Stimulated activated CD8-positive, alpha-beta memory T cell treated with anti-CD3 and anti-CD28 coated beads, Interleukin-4, amount 100 ng/mL, for 24 hours (primary cell): Measurements from ENCODE around the gene CBFA2T3.
"Not testable (repeated sequence)": the region's sequence is repeated elsewhere in the genome, so short reads cannot be mapped to it uniquely, and the experiment has no call there.

Experiments used
- DNase-seq: peaks from one replicate; pipeline ENCODE4 v3.0.0-alpha.2; 2020; ENCODE audit warnings: low read depth

The CBFA2T3 gene

DNA sequence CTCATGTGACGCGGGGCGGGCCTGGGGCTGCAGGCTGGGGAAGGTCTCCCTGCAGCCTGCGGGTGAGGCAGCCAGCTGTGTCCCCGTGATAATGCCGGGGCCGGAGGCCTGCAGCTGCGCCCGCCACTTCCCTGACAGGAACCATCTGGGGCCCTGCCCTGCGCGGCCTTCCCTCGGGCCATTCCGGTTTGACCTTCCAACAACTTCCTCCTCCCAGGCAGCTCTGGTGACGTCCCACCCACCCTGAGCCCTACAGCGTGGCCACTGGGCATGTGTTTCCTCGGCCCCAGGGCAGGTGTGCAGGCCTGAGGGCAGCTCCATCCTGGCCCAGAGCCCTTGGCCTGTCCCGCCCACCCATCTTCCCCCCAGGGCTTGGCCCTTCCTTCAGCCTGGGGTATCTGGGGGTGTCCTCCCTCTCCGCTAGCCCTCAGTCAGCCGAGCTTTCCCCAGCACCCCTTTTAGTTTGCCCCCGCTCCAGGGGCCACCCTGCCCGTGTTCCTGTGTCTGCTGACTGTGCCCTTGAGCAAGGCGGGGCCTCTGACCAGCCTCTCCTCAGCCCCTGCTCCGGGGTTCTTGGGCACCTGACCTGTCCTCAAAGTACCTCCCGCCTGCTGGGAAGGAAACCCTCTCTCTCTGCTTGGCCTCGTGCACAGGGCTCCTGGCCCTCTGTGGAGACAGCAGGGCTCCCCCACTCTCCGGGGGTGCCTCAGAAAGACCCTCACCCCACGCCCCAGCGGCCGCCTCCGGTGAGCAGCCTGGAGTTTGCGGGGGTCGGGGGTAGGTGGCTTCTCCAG is at the start of gene CBFA2T3:
Gene CBFA2T3 (minus strand): TSS at position 190 of the 794 bp plus-strand sequence. CDS start 400 bp downstream, outside the sequence.
- no peak for DNase-seq

DNA sequence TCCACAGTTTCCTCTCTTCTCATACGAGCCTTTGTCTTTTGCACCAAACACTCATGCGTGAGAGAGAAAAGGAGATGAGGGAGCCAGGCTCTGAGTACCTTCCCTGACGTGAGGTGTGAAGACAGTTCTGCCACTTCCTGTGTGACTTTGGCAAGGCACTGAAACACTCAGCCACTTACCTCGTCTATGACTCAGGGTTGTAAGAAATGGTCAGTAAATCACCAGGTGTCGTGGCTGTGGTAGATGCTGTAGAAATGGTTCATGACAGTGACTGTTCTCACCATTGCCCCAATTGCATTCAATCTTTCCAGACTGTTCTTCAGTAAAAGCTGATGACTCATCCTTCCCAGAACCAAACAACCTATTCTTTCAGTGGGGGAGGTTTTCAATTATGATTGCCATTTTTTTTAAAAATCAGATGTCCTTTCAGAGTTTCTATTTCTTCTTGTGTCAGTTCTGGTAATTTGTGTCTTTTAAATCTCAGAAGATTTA is 49.2 kb upstream of the CBFA2T3 start:
- DNase-seq: peak; percentile 37

DNA sequence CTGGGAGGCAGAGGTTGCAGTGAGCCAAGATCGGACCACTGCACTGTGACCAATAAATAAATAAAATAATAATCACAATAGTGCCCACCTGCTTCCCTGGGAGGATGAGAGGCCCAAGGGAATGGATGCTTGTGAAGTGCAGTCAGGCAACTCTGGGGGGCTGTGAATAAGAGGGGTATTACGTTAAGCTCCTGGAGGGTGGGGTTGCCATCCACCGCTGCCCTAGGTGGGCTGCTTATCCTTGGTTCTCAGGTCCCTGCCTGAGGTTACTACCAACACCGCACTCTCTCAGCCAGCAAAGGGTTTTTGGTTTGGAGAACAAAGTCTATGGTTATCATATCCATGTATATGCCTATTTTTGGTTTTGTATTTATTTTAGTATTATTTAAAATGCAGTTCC is 48.6 kb upstream of the CBFA2T3 start:
- DNase-seq: no peak

DNA sequence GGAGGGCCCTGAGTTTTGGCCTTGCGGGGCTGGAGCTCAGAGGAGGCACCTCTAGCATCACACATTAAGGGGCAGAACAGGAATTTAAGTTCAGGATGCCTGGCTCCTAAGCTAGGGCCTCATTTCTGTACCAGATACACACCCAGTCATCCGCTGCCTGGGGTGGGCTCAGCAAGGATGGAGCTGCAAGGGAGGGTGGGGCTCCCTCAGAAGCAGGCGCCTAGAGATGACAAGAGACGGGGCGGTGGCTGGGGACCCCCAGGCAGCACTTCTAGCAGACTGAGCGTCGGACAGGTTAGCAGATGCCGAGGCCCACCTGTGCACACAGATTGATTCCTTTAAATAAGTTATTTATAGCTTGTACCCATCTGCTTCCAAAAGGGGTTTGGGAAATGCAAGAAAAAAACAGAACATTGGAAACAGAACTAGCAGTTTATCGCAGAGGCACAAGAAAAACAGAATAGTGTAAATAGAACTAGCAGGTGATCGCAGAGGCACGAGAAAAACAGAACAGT is 47.6 kb upstream of the CBFA2T3 start:
- DNase-seq: no peak

DNA sequence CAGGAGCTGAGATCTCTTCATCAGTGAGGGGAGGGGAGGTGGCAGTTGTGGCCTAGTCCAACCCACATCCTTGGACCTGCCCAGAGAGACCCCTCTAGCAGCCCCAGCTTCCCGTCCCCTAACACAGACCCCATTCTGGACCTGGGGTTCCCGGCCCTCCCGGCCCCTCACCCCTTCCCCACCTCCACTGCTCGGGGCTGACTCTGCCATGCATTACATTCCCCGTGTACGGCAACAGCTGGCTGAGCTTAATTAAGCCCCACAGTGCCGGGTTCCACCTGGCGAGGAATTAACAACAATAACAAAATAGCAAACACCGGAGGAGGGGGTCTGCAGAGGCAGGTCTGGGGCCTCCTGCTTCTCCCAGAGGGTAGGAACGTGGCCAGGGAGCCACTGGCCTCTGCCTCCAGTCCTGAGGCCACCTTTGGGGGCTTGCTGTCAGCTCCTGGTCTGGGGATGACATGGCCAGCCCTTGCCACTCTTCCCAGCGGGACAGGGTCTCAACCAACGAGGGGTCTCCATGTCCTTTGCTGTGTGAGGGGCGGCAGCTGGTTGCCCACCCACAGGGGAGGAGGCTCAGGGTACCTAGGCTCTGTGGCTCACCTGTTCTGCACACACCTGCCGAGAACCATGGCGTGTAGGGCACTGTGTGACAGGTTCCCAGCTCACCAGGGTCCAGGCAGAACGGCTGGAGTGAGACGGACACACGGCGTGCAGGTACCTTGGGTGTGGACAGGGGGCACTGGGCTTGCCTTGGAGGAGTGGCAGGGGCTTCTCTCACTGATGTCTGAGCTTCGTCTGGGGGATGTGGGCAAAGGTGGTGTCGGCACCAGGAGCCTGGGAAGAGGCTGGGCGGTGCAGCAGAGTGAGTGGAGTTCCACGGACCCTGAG is 46.9 kb upstream of the CBFA2T3 start:
- DNase-seq: no peak

DNA sequence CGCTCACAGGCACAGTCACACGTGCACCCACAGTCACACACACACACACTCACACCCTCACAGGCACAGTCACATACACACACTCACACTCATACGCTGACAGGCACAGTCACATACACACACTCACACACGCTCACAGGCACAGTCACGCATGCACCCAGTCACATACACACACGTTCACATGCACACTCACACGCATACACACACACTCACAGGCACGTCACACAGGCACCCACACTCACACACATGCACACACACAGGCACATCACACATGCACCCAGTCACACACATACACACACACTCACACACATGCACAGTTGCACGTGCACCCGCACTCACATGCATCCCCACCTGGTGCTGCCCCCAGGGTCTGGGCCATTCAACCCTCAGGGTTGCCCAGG is 46.1 kb upstream of the CBFA2T3 start:
- no peak for DNase-seq

DNA sequence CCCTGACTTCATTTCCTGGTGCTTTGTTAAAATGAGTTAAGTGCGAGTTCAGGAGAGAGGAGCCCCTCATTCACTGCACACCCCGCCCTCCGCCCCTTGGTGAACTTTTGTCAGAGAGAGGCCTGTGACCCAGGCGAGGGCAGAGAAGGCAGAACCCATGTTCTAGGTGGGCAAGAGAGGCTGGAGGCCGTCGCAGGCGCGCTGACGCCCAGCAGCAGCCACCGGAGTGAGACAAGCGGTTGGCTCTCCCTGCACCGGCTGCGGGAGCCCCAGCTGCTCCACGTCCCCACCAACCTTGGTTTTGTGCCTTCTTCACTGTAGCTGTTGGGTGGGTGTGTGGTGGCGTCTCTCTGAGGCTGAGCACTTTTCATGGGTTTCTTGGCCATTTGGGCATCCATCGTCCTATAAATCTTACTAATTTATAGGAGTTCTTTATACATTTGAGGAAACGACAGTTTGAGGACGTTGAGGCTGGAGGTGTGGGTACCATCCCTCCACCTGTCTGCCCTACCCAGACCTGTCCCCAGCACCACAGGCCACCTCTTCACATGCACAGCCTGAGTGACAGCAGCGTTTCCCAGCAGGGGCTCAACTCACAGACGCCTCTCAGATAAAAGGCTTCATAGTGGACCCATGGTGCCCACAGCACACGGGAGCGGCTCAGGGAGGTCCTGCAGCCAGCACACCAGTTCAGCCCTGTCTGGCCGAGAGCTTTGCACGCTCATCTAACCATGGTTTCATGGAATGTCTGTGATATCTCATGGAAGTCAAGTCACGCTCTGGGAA is 45.2 kb upstream of the CBFA2T3 start:
- no peak for DNase-seq

DNA sequence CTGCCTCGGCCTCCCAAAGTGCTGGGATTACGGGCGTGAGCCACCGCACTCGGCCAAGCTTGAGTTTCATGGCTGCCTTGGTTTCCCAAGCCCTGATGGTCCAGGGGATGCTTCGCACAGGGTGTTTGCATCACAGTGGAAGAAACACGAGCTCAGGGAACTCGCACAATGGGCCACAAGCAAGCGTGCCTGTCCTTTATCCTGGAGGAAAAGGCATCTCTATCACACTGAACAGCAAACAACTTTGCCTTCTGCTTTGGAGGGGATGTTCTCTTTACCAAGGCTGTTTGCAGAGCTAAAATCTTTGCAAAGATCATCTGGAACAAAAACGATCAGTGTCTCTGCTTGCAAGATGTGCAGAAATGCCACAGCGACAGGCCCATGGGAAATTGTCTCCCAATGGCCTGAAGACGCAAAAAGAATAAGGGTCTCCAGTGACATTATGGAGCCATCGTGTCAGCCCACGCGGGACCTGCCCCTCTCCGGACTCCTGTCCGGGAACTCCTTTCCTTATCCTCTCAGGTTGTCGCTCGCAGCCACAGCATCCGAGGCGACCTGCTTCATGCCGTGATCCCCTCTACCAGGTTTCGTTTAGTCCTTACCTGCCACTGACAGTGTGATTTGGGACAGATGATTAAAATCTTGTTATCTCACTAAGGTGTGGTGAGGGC is 44.1 kb upstream of the CBFA2T3 start:
- no peak for DNase-seq

DNA sequence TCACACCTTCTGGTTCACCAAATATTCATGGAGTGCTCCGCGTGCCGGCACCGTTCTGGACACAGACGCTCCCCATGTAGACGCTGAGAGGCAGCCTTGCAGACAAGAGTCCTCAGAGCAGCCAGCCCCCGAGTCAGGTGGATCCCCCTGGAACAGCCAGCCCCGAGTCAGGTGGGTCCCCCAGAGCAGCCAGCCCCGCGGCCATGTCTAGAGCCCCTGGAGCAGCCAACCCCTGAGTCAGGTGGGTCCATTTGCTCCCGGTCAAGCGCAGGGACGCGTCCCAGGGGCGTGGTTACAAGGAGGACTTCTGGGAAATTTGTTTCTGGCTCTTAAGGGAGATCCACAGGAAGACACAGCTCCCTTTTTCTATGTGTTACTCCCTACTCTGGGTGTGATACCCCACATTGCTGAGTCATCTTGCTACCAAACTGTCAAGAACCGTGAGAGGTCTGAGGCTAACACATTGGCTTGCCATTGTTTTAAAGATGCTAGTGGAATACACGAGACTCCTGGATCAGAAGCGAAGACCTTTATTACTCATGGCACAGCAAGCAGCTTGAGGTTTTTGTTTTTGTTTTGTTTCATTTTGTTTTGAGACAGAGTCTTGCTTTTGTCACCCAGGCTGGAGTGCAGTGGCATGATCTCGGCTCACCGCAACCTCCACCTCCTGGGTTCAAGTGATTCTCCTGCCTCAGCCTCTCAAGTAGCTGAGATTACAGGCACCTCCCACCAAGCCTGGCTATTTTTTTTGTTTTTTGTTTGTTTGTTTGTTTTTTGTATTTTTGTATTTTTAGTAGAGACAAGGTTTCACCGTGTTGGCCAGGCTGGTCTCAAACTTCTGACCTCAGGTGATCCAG is 43.3 kb upstream of the CBFA2T3 start:
- DNase-seq: no peak

DNA sequence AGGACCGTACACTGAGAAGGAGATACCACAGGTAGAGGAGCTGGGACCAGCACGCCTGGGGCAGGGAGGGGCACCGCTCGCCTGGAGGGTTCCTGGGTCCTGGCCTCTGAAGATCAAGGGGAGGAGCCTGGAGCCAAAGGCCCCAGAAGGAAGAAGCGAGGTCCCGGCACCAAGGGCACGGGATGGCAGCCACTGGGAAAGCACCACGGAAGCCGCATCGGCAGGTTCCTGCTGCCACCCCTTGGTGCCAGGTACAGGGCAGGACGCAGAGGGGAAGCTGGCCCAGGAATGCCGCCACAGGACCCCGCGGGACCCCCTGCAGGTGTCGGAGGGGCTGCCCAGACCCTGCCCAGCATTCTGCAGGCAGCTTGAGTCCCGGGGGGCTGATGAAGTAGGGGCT is 42.5 kb upstream of the CBFA2T3 start:
- DNase-seq: no peak

DNA sequence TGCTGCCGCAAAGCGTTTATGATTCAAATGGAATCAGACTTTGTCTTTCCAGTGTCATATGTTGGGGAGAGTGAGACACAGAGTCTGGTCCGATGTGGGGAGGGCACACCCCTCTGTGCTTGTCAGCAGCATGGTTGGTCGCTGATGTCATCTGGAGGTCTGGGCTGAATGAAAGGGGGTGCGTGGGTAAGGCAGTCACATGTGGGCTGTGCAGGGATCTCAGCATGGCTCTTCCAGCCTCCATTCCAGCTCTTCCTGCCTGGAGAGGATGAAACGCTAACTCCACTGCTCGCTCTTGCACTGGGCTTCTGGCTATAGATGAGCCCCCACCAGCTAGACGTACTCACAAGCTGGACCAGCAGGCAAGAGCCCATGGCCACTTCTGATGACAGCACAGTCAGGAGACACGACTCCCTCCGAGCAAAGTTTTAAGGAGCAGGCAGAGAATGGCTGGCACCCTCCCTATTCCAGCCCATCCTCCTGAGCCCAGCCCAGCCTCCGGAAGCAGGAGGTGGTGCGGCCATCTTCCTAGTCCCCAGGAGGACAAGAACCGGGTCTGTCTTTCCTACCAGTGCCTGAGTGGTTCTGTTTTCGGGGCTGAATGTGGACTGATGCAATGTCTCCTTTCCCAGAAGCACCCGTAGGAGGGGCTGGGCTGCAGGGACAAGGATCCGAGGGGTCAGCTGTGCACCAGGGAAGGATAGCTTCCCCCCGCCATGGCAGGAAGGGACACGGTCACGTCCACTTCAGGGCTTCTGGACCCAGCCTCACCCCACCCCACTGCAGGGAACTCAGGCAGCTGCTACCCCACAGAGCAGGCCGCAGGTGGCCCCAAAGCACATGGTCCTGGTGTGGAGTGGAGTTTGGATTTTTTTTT is 41.5 kb upstream of the CBFA2T3 start:
- DNase-seq: no peak

DNA sequence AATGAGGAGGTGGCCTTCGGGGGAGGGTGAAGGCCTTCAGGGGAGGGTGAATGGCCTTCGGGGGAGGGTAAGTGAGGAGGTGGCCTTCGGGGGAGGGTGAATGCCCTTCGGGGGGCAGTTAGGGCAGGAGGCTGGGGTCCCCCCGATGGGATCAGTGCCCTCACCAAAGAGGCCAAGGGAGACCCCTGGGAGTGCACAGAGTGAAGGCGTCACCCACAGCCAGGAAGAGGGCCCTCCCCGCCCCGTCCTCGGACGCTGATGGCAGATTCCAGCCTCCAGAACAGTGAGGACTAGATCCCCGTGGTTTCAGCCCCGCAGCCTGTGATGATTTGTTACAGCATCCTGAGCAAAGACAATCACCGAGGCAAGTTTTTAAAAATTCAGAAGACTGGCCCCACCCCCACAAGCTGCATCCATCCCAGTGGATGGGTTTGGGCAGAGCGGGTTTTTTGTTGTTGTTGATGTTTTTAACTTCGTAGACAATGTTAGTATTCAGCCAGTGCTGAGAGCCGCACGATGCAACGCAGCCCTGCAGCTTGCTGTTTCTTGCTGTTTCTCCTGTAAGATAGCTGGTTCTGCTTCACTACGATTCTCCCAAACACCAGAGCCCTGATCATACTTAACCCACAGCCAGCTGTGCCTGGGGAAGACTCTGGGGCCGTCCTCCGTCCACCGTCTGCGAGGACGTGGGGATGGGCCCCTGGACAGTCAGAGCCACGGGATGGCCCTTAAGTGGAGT is 40.7 kb upstream of the CBFA2T3 start:
- no peak for DNase-seq

DNA sequence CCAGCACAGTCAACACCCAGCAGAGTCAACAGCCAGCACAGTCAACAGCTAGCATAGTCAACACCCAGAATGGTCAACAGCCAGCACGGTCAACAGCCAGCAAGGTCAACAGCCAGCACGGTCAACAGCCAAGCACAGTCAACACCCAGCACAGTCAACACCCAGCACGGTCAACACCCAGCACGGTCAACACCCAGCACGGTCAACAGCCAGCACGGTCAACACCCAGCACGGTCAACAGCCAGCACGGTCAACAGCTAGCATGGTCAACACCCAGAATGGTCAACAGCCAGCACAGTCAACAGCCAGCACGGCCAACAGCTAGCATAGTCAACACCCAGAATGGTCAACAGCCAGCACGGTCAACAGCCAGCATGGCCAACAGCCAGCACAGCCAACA is 39.6 kb upstream of the CBFA2T3 start:
- not testable (repeated sequence) for DNase-seq

DNA sequence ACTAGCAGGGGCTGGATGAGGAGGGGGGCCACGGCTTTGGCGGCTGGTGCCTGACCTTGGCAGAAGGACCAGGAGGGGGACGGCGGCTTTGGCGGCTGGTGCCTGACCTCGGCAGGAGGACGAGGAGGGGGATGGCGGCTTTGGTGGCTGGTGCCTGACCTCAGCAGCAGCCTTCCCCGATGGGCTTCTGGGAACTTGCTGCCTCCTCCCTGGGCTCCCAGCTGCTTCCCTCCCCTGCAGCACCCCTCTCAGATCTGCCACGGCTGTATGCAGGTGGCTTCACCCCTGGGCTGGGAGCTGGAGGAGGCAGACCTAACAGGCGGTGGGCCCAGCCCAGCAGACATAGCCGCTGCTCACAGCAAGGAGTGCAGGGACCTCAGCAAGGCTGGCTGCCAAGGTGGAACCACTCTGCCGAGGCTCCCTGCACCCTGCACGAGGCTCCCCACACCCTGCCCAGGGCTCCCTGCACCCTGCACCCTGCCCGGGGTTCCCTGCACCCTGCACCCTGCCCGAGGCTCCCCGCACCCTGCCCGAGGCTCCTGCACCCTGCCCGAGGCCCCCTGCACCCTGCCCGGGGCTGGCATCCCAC is 38.4 kb upstream of the CBFA2T3 start:
- DNase-seq: no peak

DNA sequence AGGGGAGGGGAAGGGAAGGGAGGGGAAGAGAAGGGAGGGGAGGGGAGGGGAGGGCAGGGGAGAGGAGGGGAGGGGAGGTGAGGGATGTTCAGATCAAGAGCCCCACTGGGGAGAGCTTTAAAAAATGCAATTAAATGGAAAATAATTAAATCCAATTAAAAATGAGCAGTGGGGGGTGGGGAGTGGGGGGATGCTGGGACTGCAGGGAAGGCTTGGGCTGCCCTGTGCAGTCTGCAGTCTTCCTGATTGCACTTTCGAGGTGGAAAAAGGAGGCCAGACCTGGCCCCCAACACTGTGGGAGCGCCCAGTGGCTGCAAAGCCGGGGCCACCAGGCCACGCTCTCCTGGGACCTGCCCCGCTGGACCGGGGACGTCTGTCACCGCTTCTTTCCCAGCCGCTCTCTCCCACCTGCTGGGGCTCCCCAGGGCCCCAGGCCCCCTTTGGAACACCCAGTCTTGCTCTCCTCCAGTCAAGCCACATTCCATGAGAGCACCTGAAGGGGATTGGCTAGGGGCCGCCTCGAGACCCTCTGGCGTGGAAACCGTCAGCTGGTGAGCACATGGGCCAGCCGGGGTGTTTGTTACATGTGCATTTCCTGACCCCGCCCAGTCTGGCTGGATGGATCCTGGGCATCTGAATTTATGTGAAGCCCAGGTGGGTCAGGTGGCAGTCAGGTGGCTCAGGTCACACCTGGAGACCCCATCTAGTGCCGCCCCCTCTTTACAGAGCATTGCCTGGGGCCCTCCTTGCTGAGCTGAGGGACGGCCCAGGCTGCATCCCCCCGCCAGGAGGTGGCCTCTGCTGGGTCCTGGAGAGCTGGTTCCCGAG is 37.6 kb upstream of the CBFA2T3 start:
- DNase-seq: no peak

DNA sequence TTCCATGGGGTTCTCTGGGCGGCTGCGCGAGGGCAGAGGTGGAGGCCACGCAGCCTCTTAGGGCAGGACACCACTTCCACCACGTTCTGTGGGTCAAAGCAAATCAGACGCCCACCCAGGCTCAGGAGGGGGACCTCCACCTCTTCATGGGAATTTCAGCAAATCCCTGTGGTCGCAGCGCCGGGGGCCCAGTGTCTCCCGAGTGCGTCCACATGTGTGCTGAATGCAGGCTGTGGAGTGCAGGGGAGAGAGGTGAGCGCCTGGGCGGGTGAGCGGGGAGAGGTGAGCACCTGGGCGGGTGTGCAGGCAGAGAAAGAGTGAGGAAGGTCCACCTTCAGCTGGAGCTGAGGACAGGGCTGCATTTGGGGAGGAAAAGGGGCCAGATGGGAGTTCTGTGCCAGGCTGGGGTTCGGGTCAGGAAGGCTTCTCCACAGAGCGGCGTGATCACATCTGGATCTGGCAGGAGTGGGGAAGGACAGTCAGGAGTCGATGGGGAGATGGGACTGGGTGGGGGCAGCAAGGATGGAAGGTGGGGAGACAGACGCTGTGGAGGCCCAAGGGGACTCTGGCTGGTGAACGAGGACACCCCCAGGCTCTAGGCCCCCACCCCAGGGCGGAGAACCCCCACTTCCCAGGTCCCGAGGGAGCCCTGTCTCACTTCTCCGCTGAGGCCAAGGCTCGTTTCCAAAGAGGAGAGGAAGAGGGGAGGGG is 36.8 kb upstream of the CBFA2T3 start:
- no peak for DNase-seq

DNA sequence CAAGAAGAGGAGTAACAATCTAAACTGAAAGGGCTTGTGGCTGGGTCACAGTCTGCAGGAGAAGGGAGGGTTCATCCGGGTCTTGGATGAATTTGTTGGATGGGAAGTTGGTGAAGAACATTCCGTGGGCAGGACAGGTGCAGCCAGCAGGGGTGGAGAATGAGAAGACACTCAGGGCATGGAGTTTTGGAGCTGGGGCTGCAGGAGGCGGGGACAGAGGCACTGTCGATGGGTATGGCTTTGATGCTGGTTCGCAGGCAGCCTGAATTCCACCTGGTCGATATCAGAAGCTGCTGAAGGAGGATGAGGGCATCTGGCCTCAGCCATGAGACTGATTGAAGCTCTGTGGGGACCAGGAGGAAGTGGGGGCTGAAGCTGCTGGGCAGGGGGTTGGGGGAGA is 36.1 kb upstream of the CBFA2T3 start:
- no peak for DNase-seq
